K562 (cell line): ENCODE measurements around the gene CCDC85B. TPM values are rescaled to one million over a fixed set of nuclear protein-coding genes. Genes with fewer than 3 reads are reported as not detected.

Experiments
- ATAC-seq: fragments of 200-7000 bp; cut with Tn5 transposase; 3 replicates; pipeline ENCODE4 v1.9.1; 2020; ENCODE audit warnings: moderate library complexity
- BruUV-seq: library from RNA; stranded (reverse); fragments of 400-500 nt; replicated peaks from 2 replicates; lab custom pipeline; 2021; lab: Mats Ljungman, UMichigan
- CTCF ChIA-PET: fragments of 300-600 bp; formaldehyde crosslinking; extraction: SDS; loops from one replicate; lab custom pipeline; 2021; ENCODE audit warnings: low intra/inter-chr PET ratio; lab: Yijun Ruan, JAX
- POLR2A ChIA-PET: fragments of 300-600, 350-650 bp; sonication (Branson Sonifier 250); formaldehyde crosslinking; extraction: SDS; loops from one replicate; lab custom pipeline; 2021; ENCODE audit warnings: antibody characterized with exemption, inconsistent platforms; lab: Yijun Ruan, JAX
- DNase-seq, 4 experiments: peaks; one replicate each; pipeline versions ENCODE4 v3.0.0 to v3.0.0-alpha.2; 2011 to 2018; ENCODE audit warnings: low spot score in 3 of 4, mixed read lengths in 3 of 4; ENCODE audit errors: extremely low read depth in 1 of 4
- FAIRE-seq: peaks from 2 replicates; lab custom pipeline; 2011; peaks lifted over from hg19 to GRCh38; lab: Jason Lieb, UNC
- H2AFZ ChIP-seq: 2 replicates; pipeline ENCODE4 v1.6.0; 2011; ENCODE audit warnings: low read depth, low read length, control low read depth, inconsistent platforms
- H3K27ac ChIP-seq: fragments of 200-600 bp; 3 replicates; pipeline ENCODE4 v1.8.0; 2011; ENCODE audit warnings: low read depth, mild to moderate bottlenecking, control low read depth, inconsistent platforms, low read length, moderate library complexity, mixed read lengths; ENCODE audit errors: extremely low read depth
- H3K27me3 ChIP-seq, 2 experiments: fragments of 300-600 bp in 1 of 2; 2 replicates in 1 of 2; 3 replicates in 1 of 2; pipeline versions ENCODE4 v1.6.0 to v1.8.0; 2011; ENCODE audit warnings: inconsistent platforms in 2 of 2, low read length in 2 of 2, mild to moderate bottlenecking in 1 of 2, mixed read lengths in 1 of 2, moderate library complexity in 1 of 2; ENCODE audit not compliant: control insufficient read depth in 2 of 2, insufficient read depth in 2 of 2
- H3K36me3 ChIP-seq: fragments of 300-600 bp; 3 replicates; pipeline ENCODE4 v1.8.0; 2011; ENCODE audit warnings: mild to moderate bottlenecking, low read length, inconsistent platforms; ENCODE audit not compliant: control insufficient read depth, insufficient read depth
- H3K4me1 ChIP-seq, 2 experiments: fragments of 200-600 bp in 1 of 2; replicated peaks in 1 of 2; 2 replicates in 1 of 2; 3 replicates in 1 of 2; pipeline versions ENCODE4 v1.5.1 to v1.8.0; 2011; ENCODE audit warnings: inconsistent platforms in 2 of 2, low read length in 2 of 2, mild to moderate bottlenecking in 1 of 2, mixed read lengths in 1 of 2, moderate library complexity in 1 of 2; ENCODE audit not compliant: control insufficient read depth in 2 of 2, insufficient read depth in 2 of 2
- H3K4me2 ChIP-seq: 2 replicates; pipeline ENCODE4 v1.6.1; 2011; ENCODE audit warnings: low read length, control low read depth, inconsistent platforms, mixed read lengths; ENCODE audit not compliant: insufficient read depth
- H3K4me3 ChIP-seq: fragments of 200-600 bp; sonication (generic), shearing (Covaris generic); 2 replicates; pipeline ENCODE4 v1.5.1; 2016; ENCODE audit warnings: control low read depth, inconsistent platforms
- H3K79me2 ChIP-seq: fragments of 200-600 bp; 3 replicates; pipeline ENCODE4 v1.8.0; 2011; ENCODE audit warnings: low read length, inconsistent platforms; ENCODE audit not compliant: control insufficient read depth, insufficient read depth
- H3K9ac ChIP-seq, 2 experiments: 2 replicates each; pipeline versions ENCODE4 v1.6.0 to v1.6.1; 2011; ENCODE audit warnings: low read depth in 2 of 2, low read length in 2 of 2, control low read depth in 1 of 2, inconsistent platforms in 1 of 2, mild to moderate bottlenecking in 1 of 2, mixed read lengths in 1 of 2; ENCODE audit not compliant: insufficient read depth in 1 of 2
- H3K9me1 ChIP-seq: one replicate; pipeline ENCODE4 v1.6.0; 2011; ENCODE audit warnings: inconsistent platforms, mild to moderate bottlenecking, low read length, moderate library complexity; ENCODE audit not compliant: control insufficient read depth, insufficient read depth
- H3K9me3 ChIP-seq: replicated peaks from 2 replicates; pipeline ENCODE4 v1.5.1; 2011; ENCODE audit warnings: low read depth, low read length, inconsistent platforms; ENCODE audit not compliant: control insufficient read depth, insufficient read depth
- H4K20me1 ChIP-seq: replicated peaks from 2 replicates; pipeline ENCODE4 v1.6.1; 2011; ENCODE audit warnings: low read length, inconsistent platforms, mixed read lengths; ENCODE audit not compliant: control insufficient read depth, insufficient read depth
- RBFOX2 ChIP-seq: fragments of 200-400 bp; formaldehyde crosslinking; IDR thresholded peaks from 2 replicates; pipeline ENCODE4 v1.6.1; 2017; ENCODE audit warnings: low read depth, mild to moderate bottlenecking, low read length, moderate library complexity
- WGBS: fragments of 100-300 bp; shearing (Covaris generic); methylation state at CpG from one replicate; pipeline ENCODE4 v1.1.6; 2016; ENCODE audit warnings: low coverage, mixed read lengths; ENCODE audit not compliant: insufficient coverage; ENCODE audit errors: missing lambda C conversion rate; 5-methylcytosine and 5-hydroxymethylcytosine counted together
- in situ Hi-C: fragments of 300-500 bp; cut with MboI; formaldehyde crosslinking; loops from 4 replicates; pipeline ENCODE4 v1.15.0; 2018; ENCODE audit warnings: inconsistent platforms, mixed read lengths
- intact Hi-C: fragments of 100-400 bp; cut with micrococcal nuclease; formaldehyde crosslinking; loops from 2 replicates; pipeline ENCODE4 v1.14.2; 2022
- polyA plus RNA-seq, 8 experiments: library from polyadenylated mRNA; depleted of rRNA in 4 of 8; stranded (reverse) in 5 of 8; unstranded in 3 of 8; fragments of >200 nt; fragmentation: Nextera tagmentation in 2 of 8; fragmentation: Illumina TruSeq in 1 of 8; extraction: Ambion mirVana in 2 of 8; extraction: Trizol in 1 of 8; gene quantifications; 2 replicates each; pipeline versions ENCODE4 v1.2.1 to v1.2.3, GENCODE V29; 2011 to 2014; ENCODE audit warnings: inconsistent platforms in 1 of 8, missing spikeins in 1 of 8
- total RNA-seq, 7 experiments: library from RNA; depleted of rRNA in 6 of 7; stranded (reverse); fragments of >200 nt in 6 of 7; fragmentation: Illumina TruSeq in 2 of 7; extraction: Trizol in 2 of 7; gene quantifications; 2 replicates each; pipeline versions ENCODE4 v1.2.1 to v1.2.3, GENCODE V29; 2011 to 2021; ENCODE audit warnings: low replicate concordance in 1 of 7
- TF ChIP-seq, protein P1 (sequence below), 3 experiments: fragments of 200-800 bp in 1 of 3; fragments of 250-450 bp in 1 of 3; fragments of 450-650 bp in 1 of 3; sonication (Bioruptor Pico) in 1 of 3; sonication (Bioruptor generic) in 1 of 3; formaldehyde crosslinking in 1 of 3; IDR thresholded peaks; 2 replicates each; pipeline versions ENCODE4 v1.6.1 to v1.8.0; 2016 to 2022; ENCODE audit warnings: mild to moderate bottlenecking in 2 of 3, missing genetic modification characterization in 2 of 3, missing compliant biosample characterization in 1 of 3, moderate library complexity in 1 of 3

The CCDC85B gene
- total and polyA plus RNA-seq, 9 of the 15 experiments (the other 6 are each of a cell fraction or from before 2014, with no cell fraction given), result 0.14 to 138 (median 6.2) TPM

- no peak for DNase-seq
- ChIA-PET CTCF (no interaction called here), POLR2A (interaction anchor here (0.5 to 8.2 kb wide), 5 partner anchors 9 to 45 kb away, joined by 3 to 147 read pairs (median 5); partner anchors contain the start of genes CCDC85B, CTSW and FIBP)
- BruUV-seq, result no TSS peak
- 90% methylated on average over 14 of the region's 18 CpGs for WGBS
- no peak overlapping the region for H3K27ac ChIP-seq
- H3K4me3 ChIP-seq, result no peak overlapping the region
- intact Hi-C loops (no loop called here), in situ Hi-C loops (no loop called here)
- no peaks in the 10 kb centered on the region for H3K9me1 ChIP-seq
- H3K79me2 ChIP-seq, result peaks cover 26% of the 10 kb centered on the region
- H2AFZ ChIP-seq, result no peak overlapping the region
- peaks cover 72% of the 10 kb centered on the region; the same call in 2 of the 3 replicates for H3K36me3 ChIP-seq
- peaks cover 22 to 76% of the 10 kb centered on the region in 2 experiments for H3K4me1 ChIP-seq
- H3K4me2 ChIP-seq, result no peak overlapping the region
- TF ChIP-seq, protein P1, sequence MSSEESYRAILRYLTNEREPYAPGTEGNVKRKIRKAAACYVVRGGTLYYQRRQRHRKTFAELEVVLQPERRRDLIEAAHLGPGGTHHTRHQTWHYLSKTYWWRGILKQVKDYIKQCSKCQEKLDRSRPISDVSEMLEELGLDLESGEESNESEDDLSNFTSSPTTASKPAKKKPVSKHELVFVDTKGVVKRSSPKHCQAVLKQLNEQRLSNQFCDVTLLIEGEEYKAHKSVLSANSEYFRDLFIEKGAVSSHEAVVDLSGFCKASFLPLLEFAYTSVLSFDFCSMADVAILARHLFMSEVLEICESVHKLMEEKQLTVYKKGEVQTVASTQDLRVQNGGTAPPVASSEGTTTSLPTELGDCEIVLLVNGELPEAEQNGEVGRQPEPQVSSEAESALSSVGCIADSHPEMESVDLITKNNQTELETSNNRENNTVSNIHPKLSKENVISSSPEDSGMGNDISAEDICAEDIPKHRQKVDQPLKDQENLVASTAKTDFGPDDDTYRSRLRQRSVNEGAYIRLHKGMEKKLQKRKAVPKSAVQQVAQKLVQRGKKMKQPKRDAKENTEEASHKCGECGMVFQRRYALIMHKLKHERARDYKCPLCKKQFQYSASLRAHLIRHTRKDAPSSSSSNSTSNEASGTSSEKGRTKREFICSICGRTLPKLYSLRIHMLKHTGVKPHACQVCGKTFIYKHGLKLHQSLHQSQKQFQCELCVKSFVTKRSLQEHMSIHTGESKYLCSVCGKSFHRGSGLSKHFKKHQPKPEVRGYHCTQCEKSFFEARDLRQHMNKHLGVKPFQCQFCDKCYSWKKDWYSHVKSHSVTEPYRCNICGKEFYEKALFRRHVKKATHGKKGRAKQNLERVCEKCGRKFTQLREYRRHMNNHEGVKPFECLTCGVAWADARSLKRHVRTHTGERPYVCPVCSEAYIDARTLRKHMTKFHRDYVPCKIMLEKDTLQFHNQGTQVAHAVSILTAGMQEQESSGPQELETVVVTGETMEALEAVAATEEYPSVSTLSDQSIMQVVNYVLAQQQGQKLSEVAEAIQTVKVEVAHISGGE (CRISPR knock-in tag; IDR thresholded peaks at IDR 0.05), result no peak
- TF ChIP-seq RBFOX2, result peak; percentile 46
- TF ChIP-seq, all 486 proteins: peak for 1
- no peaks in the 10 kb centered on the region for H3K27me3 ChIP-seq
- no peaks in the 10 kb centered on the region for H3K9me3 ChIP-seq
- ATAC-seq (no peak), FAIRE-seq (no peak)
- H3K9ac ChIP-seq, result peak overlapping the region in 1 of 2 experiments; percentile 56; a peak in 1 of 4 replicates
- H4K20me1 ChIP-seq, result no peaks in the 10 kb centered on the region
These were observed 25.6 kb upstream of the CCDC85B start for GRCh38 chr11:65864706-65865471.
